ENCODE measurements around the gene NUP98.
"Not testable (repeated sequence)": the region's sequence is repeated elsewhere in the genome, so short reads cannot be mapped to it uniquely, and the experiment has no call there.

Gene NUP98

DNA sequence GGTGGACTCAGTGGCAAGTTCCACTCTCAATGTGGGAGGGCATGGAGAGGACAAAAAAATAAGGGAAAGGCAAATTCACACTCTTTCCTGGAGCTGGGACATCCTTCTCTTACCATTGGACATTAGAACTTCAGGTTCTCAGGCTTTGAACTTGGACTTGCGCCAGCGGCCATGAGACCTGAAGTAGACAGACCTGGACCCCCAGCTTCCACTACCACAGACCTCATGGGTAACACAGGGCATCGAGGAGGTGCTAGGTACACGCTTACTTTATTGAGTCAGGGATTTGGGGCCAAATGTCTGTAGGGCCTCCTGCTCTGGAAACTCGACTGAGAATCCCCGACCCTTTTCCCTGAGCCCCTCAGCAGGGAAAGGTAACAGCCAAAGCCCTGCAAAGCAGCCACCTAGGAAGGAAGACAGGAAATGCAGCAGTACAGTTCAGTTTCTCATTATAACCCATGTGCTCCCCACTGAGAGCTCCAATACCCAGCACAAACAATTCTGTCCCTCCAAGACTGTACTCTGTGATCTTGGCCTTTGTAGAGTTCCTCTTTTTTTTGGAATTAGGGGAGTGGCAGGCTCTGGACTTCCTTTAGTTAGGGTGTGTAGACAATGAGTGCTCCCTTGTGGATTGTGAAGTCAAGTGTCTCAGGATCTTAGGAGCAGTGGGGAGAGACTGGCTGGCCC, 131.9 kb downstream of the NUP98 start:
- Histone ChIP-seq H3K9me3 (ENCODE audit: low read depth, low read length) (no peaks in the 10 kb centered on the region), H3K27ac (no peak overlapping the region), H3K36me3 (ENCODE audit: insufficient read depth, low read length) (no peaks in the 10 kb centered on the region; the same call in 1 of the 2 replicates), H3K9ac (ENCODE audit: insufficient read length) (no peak overlapping the region), H3K4me3 (no peak overlapping the region)
- TF ChIP-seq POLR2AphosphoS5 (IDR thresholded peaks at IDR 0.05; ENCODE audit: borderline replicate concordance, low read depth, low read length) (no peak), EZH2 (IDR thresholded peaks at IDR 0.05) (no peak), FOXP2 (optimal IDR thresholded peaks at IDR 0.05; ENCODE audit: control extremely low read depth, extremely low read length, insufficient read depth) (no peak)
- DNase-seq (ENCODE audit: low read depth, low spot score) = no peak

DNA sequence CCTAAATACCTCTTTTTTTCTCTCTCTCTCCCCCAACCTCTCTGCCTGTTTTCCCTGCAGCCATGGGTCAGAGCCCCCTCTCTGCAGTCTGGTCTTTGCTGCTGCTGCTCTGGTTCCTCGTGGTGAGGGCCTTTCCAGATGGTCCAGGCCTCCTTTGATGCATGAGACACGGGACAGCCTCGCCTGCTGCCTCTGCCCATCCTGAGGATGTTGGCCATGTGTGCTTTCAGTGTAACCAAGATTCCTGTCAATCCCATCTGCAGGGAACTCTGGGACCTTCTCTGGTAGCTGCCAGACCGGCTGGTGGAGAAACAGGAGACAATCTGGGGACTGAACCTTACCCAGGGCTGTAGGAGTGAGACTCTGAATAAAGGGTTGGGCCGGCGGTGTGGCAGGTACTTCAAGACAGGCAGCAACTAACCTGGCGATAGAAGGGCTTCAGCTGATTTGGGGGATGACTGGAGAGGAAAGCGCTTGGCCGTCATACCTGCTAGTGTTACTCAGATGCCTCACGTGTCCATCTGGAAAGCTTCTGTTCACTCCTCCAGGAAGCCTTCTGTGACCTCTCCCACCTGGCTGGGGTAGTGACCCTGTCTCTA, 133.2 kb downstream of the NUP98 start:
- TF ChIP-seq EZH2 (IDR thresholded peaks at IDR 0.05) (no peak), FOXP2 (optimal IDR thresholded peaks at IDR 0.05; ENCODE audit: control extremely low read depth, extremely low read length, insufficient read depth) (no peak), POLR2AphosphoS5 (IDR thresholded peaks at IDR 0.05; ENCODE audit: borderline replicate concordance, low read depth, low read length) (no peak)
- no peak for DNase-seq (ENCODE audit: low read depth, low spot score)
- no peak overlapping the region for H3K4me3 ChIP-seq
- no peak overlapping the region for H3K9ac ChIP-seq (ENCODE audit: insufficient read length)
- no peaks in the 10 kb centered on the region for H3K9me3 ChIP-seq (ENCODE audit: low read depth, low read length)
- H3K27ac ChIP-seq = no peak overlapping the region
- no peaks in the 10 kb centered on the region; the same call in 1 of the 2 replicates for H3K36me3 ChIP-seq (ENCODE audit: insufficient read depth, low read length)

DNA sequence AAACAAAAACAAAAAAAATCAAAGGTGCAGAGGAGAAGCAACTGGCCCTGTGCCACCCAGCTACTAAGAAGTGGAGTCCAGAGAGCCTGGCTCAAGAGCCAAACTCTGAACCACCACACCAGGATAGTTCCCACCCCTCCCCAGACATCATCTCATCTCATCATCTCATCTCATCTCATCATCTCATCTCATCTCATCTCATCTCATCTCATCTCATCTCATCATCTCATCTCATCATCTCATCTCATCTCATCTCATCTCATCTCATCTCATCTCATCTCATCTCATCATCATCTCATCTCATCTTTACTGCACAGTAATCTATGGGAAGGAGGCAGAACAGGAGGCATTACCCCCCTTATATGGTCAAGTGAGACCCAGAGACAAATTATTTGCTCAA, 134.5 kb downstream of the NUP98 start:
- no peak overlapping the region for H3K9ac ChIP-seq (ENCODE audit: insufficient read length)
- no peak for TF ChIP-seq EZH2 (IDR thresholded peaks at IDR 0.05)
- TF ChIP-seq POLR2AphosphoS5 (IDR thresholded peaks at IDR 0.05; ENCODE audit: borderline replicate concordance, low read depth, low read length) = no peak
- no peak for TF ChIP-seq FOXP2 (optimal IDR thresholded peaks at IDR 0.05; ENCODE audit: control extremely low read depth, extremely low read length, insufficient read depth)
- H3K9me3 ChIP-seq (ENCODE audit: low read depth, low read length) = no peaks in the 10 kb centered on the region

DNA sequence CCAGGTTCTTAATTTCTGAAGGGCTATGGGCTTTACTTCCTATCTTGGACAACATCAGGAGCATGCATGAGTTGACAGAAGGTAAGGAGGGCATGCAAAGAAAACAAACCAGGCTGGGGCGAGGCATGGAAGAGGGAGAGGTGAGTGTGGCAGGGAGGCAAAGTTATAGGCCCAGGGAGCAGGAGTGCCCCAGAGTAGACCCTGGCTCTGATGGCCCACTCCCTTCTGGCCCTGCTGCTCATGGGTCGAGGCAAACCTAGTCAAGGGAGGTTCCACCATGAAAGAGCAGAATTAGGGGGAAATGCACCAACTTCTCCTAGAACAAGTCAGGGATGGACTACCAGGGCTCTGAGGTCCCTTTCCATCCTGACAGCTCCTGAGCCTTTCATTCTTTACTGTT, 136.4 kb downstream of the NUP98 start:
- H3K9ac ChIP-seq (ENCODE audit: insufficient read length) = no peak overlapping the region
- H3K27ac ChIP-seq = no peak overlapping the region
- no peak for DNase-seq (ENCODE audit: low read depth, low spot score)
- TF ChIP-seq POLR2AphosphoS5 (IDR thresholded peaks at IDR 0.05; ENCODE audit: borderline replicate concordance, low read depth, low read length) = no peak
- no peak for TF ChIP-seq FOXP2 (optimal IDR thresholded peaks at IDR 0.05; ENCODE audit: control extremely low read depth, extremely low read length, insufficient read depth)
- no peak for TF ChIP-seq EZH2 (IDR thresholded peaks at IDR 0.05)
- H3K4me3 ChIP-seq = no peak overlapping the region
- no peaks in the 10 kb centered on the region for H3K9me3 ChIP-seq (ENCODE audit: low read depth, low read length)
- no peaks in the 10 kb centered on the region for H3K36me3 ChIP-seq (ENCODE audit: insufficient read depth, low read length)

More for the DNA sequence above, 134.5 kb downstream of the NUP98 start:
- Histone ChIP-seq H3K27ac (no peak overlapping the region), H3K36me3 (ENCODE audit: insufficient read depth, low read length) (no peaks in the 10 kb centered on the region; the same call in 1 of the 2 replicates), H3K4me3 (no peak overlapping the region)
- no peak for DNase-seq (ENCODE audit: low read depth, low spot score)

DNA sequence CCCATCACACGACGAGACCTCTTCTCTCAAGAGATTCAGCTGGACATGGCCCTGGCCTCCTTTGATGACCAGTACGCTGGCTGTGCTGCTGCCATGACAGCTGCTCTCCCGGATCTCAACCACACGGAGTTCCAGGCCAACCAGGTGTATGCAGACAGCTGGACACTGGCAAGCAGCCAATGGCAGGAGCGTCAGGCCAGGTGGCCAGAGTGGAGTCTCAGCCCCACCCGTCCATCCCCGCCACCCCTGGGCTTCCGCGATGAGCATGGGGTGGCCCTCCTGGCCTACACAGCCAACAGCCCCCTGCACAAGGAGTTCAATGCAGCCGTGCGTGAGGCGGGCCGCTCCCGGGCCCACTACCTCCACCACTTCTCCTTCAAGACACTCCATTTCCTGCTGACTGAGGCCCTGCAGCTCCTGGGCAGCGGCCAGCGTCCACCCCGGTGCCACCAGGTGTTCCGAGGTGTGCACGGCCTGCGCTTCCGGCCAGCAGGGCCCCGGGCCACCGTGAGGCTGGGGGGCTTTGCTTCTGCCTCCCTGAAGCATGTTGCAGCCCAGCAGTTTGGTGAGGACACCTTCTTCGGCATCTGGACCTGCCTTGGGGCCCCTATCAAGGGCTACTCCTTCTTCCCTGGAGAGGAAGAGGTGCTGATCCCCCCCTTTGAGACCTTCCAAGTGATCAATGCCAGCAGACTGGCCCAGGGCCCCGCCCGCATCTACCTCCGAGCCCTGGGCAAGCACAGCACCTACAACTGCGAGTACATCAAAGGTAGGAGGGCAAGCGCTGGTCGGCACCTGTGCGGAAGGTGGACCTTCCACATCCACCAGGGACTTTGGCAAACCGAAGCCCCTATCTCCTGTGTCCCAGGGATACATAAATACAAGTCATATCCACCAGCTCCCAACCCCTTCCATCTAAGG, 137.5 kb downstream of the NUP98 start:
- no peak overlapping the region for H3K9ac ChIP-seq (ENCODE audit: insufficient read length)
- H3K36me3 ChIP-seq (ENCODE audit: insufficient read depth, low read length) = no peaks in the 10 kb centered on the region
- no peak for DNase-seq (ENCODE audit: low read depth, low spot score)
- no peaks in the 10 kb centered on the region for H3K9me3 ChIP-seq (ENCODE audit: low read depth, low read length)
- no peak overlapping the region for H3K4me3 ChIP-seq
- TF ChIP-seq POLR2AphosphoS5 (IDR thresholded peaks at IDR 0.05; ENCODE audit: borderline replicate concordance, low read depth, low read length) = no peak
- no peak for TF ChIP-seq FOXP2 (optimal IDR thresholded peaks at IDR 0.05; ENCODE audit: control extremely low read depth, extremely low read length, insufficient read depth)
- no peak for TF ChIP-seq EZH2 (IDR thresholded peaks at IDR 0.05)
- H3K27ac ChIP-seq = no peak overlapping the region

DNA sequence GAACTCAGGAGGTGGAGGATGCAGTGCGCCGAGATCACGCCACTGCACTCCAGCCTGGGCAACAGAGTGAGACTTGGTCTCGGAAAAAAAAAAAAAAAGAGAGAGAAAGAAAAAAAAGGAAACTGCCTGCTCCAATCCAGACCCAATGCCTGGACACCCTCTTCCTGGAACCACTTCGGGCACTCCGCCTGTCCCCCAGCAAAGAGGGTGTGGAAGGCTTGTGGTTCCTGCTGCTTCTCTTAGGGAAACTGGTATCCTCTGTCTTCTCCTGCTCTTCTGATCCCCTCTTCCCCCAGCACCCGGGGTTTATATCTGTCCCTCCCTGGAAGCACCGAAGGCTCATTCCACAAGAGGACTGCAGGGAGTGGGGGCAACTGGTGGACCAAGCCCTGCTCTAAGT, 139.1 kb downstream of the NUP98 start:
- H3K27ac ChIP-seq = no peak overlapping the region
- no peaks in the 10 kb centered on the region for H3K36me3 ChIP-seq (ENCODE audit: insufficient read depth, low read length)
- TF ChIP-seq EZH2 (IDR thresholded peaks at IDR 0.05) (no peak), FOXP2 (optimal IDR thresholded peaks at IDR 0.05; ENCODE audit: control extremely low read depth, extremely low read length, insufficient read depth) (no peak), POLR2AphosphoS5 (IDR thresholded peaks at IDR 0.05; ENCODE audit: borderline replicate concordance, low read depth, low read length) (no peak)
- H3K9me3 ChIP-seq (ENCODE audit: low read depth, low read length) = no peaks in the 10 kb centered on the region
- DNase-seq (ENCODE audit: low read depth, low spot score) = no peak
- no peak overlapping the region for H3K9ac ChIP-seq (ENCODE audit: insufficient read length)
- H3K4me3 ChIP-seq = no peak overlapping the region

GRCh38 chr11:3657331-3657730, 140.0 kb downstream of the NUP98 start:
- H3K9me3 ChIP-seq (ENCODE audit: low read depth, low read length); H3K27ac ChIP-seq; H3K36me3 ChIP-seq (ENCODE audit: insufficient read depth, low read length); H3K9ac ChIP-seq (ENCODE audit: insufficient read length); DNase-seq (ENCODE audit: low read depth, low spot score); H3K4me3 ChIP-seq: not testable (repeated sequence)

DNA sequence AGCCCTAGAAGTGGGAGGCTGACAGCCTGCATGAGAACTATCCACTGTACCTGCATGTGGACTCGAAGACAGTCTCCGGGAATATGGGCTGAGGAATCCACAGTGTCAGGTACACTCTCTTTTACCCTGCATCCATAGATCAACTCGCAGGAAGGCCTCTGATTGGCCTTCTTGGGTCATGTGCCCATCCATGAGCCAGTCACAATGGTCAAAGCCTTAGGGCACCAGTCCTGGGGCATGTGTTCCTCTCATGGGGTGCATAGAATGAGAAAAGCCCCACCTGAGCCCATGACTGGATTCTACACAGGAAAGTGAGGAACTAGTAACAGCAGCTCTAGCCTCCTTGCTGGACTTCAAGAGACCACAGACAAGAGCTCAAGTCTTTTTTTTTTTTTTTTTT, 141.8 kb downstream of the NUP98 start:
- TF ChIP-seq FOXP2 (optimal IDR thresholded peaks at IDR 0.05; ENCODE audit: control extremely low read depth, extremely low read length, insufficient read depth) (no peak), EZH2 (IDR thresholded peaks at IDR 0.05) (no peak), POLR2AphosphoS5 (IDR thresholded peaks at IDR 0.05; ENCODE audit: borderline replicate concordance, low read depth, low read length) (no peak)

GRCh38 chr11:3652514-3652913, 144.8 kb downstream of the NUP98 start:
- H3K36me3 ChIP-seq (ENCODE audit: insufficient read depth, low read length); H3K4me3 ChIP-seq; H3K27ac ChIP-seq; H3K9ac ChIP-seq (ENCODE audit: insufficient read length); DNase-seq (ENCODE audit: low read depth, low spot score); H3K9me3 ChIP-seq (ENCODE audit: low read depth, low read length): not testable (repeated sequence)

More for the DNA sequence above, 141.8 kb downstream of the NUP98 start:
- H3K9ac ChIP-seq (ENCODE audit: insufficient read length) = no peak overlapping the region
- H3K27ac ChIP-seq = no peak overlapping the region
- no peak for DNase-seq (ENCODE audit: low read depth, low spot score)
- H3K36me3 ChIP-seq (ENCODE audit: insufficient read depth, low read length) = no peaks in the 10 kb centered on the region
- H3K9me3 ChIP-seq (ENCODE audit: low read depth, low read length) = no peaks in the 10 kb centered on the region
- no peak overlapping the region for H3K4me3 ChIP-seq

- H3K27ac ChIP-seq; H3K36me3 ChIP-seq (ENCODE audit: insufficient read depth, low read length); H3K4me3 ChIP-seq; H3K9ac ChIP-seq (ENCODE audit: insufficient read length); DNase-seq (ENCODE audit: low read depth, low spot score); H3K9me3 ChIP-seq (ENCODE audit: low read depth, low read length): not testable (repeated sequence)
Observed at GRCh38 chr11:3649374-3649773, 148.0 kb downstream of the NUP98 start.

DNA sequence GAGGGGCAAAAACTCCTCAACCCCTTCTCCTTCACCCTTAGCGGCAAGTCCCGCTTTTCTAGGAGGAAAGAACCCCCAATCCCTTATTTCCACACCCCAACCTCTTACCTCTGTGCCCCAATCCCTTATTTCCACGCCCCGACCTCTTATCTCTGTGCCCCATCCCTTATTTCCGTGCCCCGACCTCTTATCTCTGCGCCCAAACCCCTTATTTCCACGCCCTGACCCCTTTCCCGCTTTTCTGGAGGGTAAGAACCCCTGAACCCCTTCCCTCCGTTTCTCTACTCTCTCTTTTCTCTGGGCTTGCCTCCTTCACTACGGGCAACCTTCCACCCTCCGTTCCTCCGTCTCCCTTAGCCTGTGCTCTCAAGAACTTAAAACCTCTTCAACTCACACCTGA, 148.5 kb downstream of the NUP98 start:
- H3K27ac ChIP-seq; H3K9me3 ChIP-seq (ENCODE audit: low read depth, low read length); H3K4me3 ChIP-seq; H3K36me3 ChIP-seq (ENCODE audit: insufficient read depth, low read length); DNase-seq (ENCODE audit: low read depth, low spot score); H3K9ac ChIP-seq (ENCODE audit: insufficient read length): not testable (repeated sequence)

Data from SK-N-MC (cell line).